GM13976 (cell line): ENCODE results near the gene TEC.

Experiments
- DNase-seq: peaks from one replicate; pipeline ENCODE4 v3.0.0; 2012; ENCODE audit warnings: low spot score
- in situ Hi-C: fragments of 300-500 bp; cut with MboI; formaldehyde crosslinking; loops from one replicate; pipeline ENCODE4 v1.12.0; 2022; ENCODE audit warnings: low sequenced_read_pairs, mixed read lengths, inconsistent platforms; ENCODE audit not compliant: unreplicated experiment
- TF ChIP-seq, protein P1 (sequence below): IDR thresholded peaks from 2 replicates; pipeline ENCODE4 v1.5.1; 2012; ENCODE audit warnings: borderline replicate concordance, mild to moderate bottlenecking; ENCODE audit not compliant: insufficient read depth; ENCODE audit errors: extremely low read depth, missing control alignments, control extremely low read depth

TEC gene

DNA sequence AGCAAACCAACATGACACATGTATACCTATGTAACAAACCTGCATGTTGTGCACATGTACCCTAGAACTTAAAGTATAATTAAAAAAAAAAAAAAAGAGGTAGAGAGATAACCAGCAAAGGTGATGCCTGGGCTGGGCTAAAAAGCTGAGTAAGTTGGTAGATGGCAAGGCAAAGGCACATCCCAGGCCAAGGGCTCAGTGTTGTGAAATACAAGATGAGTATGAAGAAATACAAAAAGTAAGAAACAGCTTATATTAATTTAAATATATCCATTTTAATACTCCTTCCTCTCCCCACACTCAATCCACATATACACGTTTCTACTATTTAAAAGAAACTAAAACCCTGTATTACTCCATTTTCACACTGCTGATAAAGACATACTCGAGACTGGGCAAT is 25.8 kb downstream of the TEC start:
- DNase-seq = no peak
- in situ Hi-C loops = no loop called here
- TF ChIP-seq, protein P1, sequence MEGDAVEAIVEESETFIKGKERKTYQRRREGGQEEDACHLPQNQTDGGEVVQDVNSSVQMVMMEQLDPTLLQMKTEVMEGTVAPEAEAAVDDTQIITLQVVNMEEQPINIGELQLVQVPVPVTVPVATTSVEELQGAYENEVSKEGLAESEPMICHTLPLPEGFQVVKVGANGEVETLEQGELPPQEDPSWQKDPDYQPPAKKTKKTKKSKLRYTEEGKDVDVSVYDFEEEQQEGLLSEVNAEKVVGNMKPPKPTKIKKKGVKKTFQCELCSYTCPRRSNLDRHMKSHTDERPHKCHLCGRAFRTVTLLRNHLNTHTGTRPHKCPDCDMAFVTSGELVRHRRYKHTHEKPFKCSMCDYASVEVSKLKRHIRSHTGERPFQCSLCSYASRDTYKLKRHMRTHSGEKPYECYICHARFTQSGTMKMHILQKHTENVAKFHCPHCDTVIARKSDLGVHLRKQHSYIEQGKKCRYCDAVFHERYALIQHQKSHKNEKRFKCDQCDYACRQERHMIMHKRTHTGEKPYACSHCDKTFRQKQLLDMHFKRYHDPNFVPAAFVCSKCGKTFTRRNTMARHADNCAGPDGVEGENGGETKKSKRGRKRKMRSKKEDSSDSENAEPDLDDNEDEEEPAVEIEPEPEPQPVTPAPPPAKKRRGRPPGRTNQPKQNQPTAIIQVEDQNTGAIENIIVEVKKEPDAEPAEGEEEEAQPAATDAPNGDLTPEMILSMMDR = no peak

- no peak for DNase-seq
- in situ Hi-C loops = no loop called here
- TF ChIP-seq, protein P1 = no peak
These were observed 26.2 kb downstream of the TEC start for GRCh38 chr4:48243429-48243828.

GRCh38 chr4:48242511-48243195 is 27.0 kb downstream of the TEC start:
- no peak for DNase-seq
- TF ChIP-seq, protein P1 = no peak
- in situ Hi-C loops = no loop called here

DNA sequence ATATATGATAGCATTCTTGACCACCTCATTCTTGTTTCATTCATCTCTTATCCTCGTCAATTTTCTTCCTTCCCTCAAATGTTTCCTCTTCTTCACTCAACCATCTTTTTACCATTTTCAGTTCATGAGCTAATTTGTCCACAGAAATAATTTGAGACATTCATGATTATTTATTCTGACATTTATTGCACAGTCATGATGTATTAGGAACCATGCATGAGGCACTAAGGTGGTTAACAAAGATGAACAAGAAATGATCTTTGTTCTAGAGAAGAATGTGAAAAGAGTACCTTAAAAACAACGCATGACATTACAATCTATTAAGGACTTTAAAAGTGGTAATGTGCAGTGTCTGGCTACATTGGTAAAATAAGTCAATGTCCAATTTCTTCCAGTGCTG is 27.9 kb downstream of the TEC start:
- TF ChIP-seq, protein P1 = no peak
- in situ Hi-C loops = no loop called here
- no peak for DNase-seq

- DNase-seq = no peak
- TF ChIP-seq, protein P1 = no peak
- in situ Hi-C loops = no loop called here
These were observed 31.5 kb downstream of the TEC start for GRCh38 chr4:48237996-48238645.

DNA sequence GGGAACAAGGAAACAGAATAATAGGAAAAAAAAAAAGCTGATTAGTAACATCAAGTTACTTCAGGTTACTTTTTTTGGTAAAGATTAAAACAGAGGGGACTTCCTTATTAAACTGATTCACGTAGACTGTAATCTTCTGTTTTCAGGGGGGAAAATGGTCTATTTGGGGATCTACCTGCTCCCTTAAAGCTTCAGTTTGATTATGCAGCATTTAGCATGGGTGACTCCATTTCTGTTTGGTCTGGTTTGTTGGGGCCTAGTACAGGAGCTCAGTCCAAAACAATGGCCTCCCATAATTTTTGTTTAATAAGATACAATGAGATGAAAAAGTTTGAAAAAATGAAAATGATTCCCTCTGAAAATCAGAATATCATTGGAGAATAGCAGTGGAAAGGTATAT is 34.6 kb downstream of the TEC start:
- in situ Hi-C loops = no loop called here
- TF ChIP-seq, protein P1 = no peak
- DNase-seq = no peak

GRCh38 chr4:48234575-48234974 is 35.1 kb downstream of the TEC start:
- TF ChIP-seq, protein P1 = no peak
- in situ Hi-C loops = no loop called here
- DNase-seq = no peak
